ENCODE measurements around the gene ENAM. TPM values are rescaled to one million over a fixed set of nuclear protein-coding genes. Genes with fewer than 3 reads are reported as not detected.
"Not testable (repeated sequence)": the region's sequence is repeated elsewhere in the genome, so short reads cannot be mapped to it uniquely, and the experiment has no call there.

Gene ENAM
- total and polyA plus RNA-seq, 2 of the 13 experiments (the other 11 are each of a cell fraction or from before 2014, with no cell fraction given), result not detected

GRCh38 chr4:70660106-70660505 lies 31.6 kb downstream of the ENAM start (continued):
- TF ChIP-seq ZNF703 (CRISPR knock-in tag; IDR thresholded peaks at IDR 0.05; ENCODE audit: borderline replicate concordance), result no peak

GRCh38 chr4:70661309-70661922 lies 32.9 kb downstream of the ENAM start:
- in situ Hi-C loops (cut with HindIII; ENCODE audit: extremely low pct_ligation_motif_present, low pct_unique_long_range_greater_than_20kb), result loop anchor here (25.0 kb wide), 2 partner anchors 351 to 1051 kb away; no protein-coding TSS in a partner anchor
- not testable (repeated sequence) for BruUV-seq (replicated peaks)

GRCh38 chr4:70666369-70666768 lies 37.8 kb downstream of the ENAM start, which contains the start of gene JCHAIN:
Gene JCHAIN, minus strand, starts transcription at chr4:70666508. Its CDS starts 18 bp downstream, at chr4:70666490.
- no TSS peak for BruUV-seq (replicated peaks)
- Histone ChIP-seq H3K27ac (ENCODE audit: extremely low read length, insufficient read depth, low read length) (no peak within 1 kb of the TSS), H4K20me1 (ENCODE audit: insufficient read depth, low read length) (no peaks in the 10 kb centered on the region), H3K9me3 (ENCODE audit: low read length) (no peaks in the 10 kb centered on the region), H2AFZ (ENCODE audit: low read length) (no peak within 1 kb of the TSS), H3K36me3 (replicated peaks in 1 of 2; ENCODE audit: control insufficient read depth in 1 of 2, insufficient read depth in 2 of 2, low read length in 2 of 2) (no peaks in the 10 kb centered on the region), H3K9ac (ENCODE audit: insufficient read depth, low read depth, low read length) (no peak within 1 kb of the TSS), H3K79me2 (ENCODE audit: insufficient read depth, low read length) (no peaks in the 10 kb centered on the region), H3K4me3 (replicated peaks in 1 of 3; ENCODE audit: insufficient read depth in 1 of 3, low read depth in 2 of 3, low read length in 3 of 3) (no peak within 1 kb of the TSS), H3K27me3 (ENCODE audit: control insufficient read depth in 1 of 2, insufficient read depth in 2 of 2, low read length in 2 of 2) (no peaks in the 10 kb centered on the region), H3K4me2 (ENCODE audit: low read depth, low read length) (no peak within 1 kb of the TSS), H3K4me1 (ENCODE audit: insufficient read depth, low read length) (no peaks in the 10 kb centered on the region)
- DNase-seq (ENCODE audit: low spot score), result no peak
- WGBS (ENCODE audit: low lambda C conversion rate), result 0% methylated on average over 1 of the region's 1 CpG
- FAIRE-seq, result no peak
- POLR2A ChIA-PET, result no interaction called here
- in situ Hi-C loops (cut with HindIII; ENCODE audit: extremely low pct_ligation_motif_present, low pct_unique_long_range_greater_than_20kb) (loop anchor here (25.0 kb wide), 2 partner anchors 346 to 1046 kb away; no protein-coding TSS in a partner anchor), intact Hi-C loops (cut with micrococcal nuclease; ENCODE audit: unreplicated experiment) (no loop called here)
- no peak for ATAC-seq
- no peak for TF ChIP-seq CBX5 (CRISPR knock-in tag; IDR thresholded peaks at IDR 0.05; ENCODE audit: borderline replicate concordance)
- no peak for TF ChIP-seq RBM39 (IDR thresholded peaks at IDR 0.05; ENCODE audit: low read depth, low read length, poor library complexity, severe bottlenecking)
- TF ChIP-seq KLF6 (CRISPR knock-in tag; IDR thresholded peaks at IDR 0.05), result no peak
- no peak for TF ChIP-seq ZNF446 (CRISPR knock-in tag; IDR thresholded peaks at IDR 0.05)
- CTCF ChIA-PET (ENCODE audit: low intra/inter-chr PET ratio, low total read pairs), result no interaction called here

More at GRCh38 chr4:70661309-70661922, 32.9 kb downstream of the ENAM start:
- H3K4me3 ChIP-seq (replicated peaks in 1 of 3; ENCODE audit: insufficient read depth in 1 of 3, low read depth in 2 of 3, low read length in 3 of 3); FAIRE-seq; H2AFZ ChIP-seq (ENCODE audit: low read length); intact Hi-C loops (cut with micrococcal nuclease; ENCODE audit: unreplicated experiment); H3K36me3 ChIP-seq (replicated peaks in 1 of 2; ENCODE audit: control insufficient read depth in 1 of 2, insufficient read depth in 2 of 2, low read length in 2 of 2); H3K9ac ChIP-seq (ENCODE audit: insufficient read depth, low read depth, low read length); DNase-seq (ENCODE audit: low spot score); H3K4me1 ChIP-seq (ENCODE audit: insufficient read depth, low read length); ATAC-seq; H4K20me1 ChIP-seq (ENCODE audit: insufficient read depth, low read length); H3K9me3 ChIP-seq (ENCODE audit: low read length); H3K27ac ChIP-seq (ENCODE audit: extremely low read length, insufficient read depth, low read length); H3K4me2 ChIP-seq (ENCODE audit: low read depth, low read length); H3K79me2 ChIP-seq (ENCODE audit: insufficient read depth, low read length); POLR2A ChIA-PET; CTCF ChIA-PET (ENCODE audit: low intra/inter-chr PET ratio, low total read pairs); H3K27me3 ChIP-seq (ENCODE audit: control insufficient read depth in 1 of 2, insufficient read depth in 2 of 2, low read length in 2 of 2): not testable (repeated sequence)
- WGBS (ENCODE audit: low lambda C conversion rate), result 42% methylated on average over 5 of the region's 5 CpGs
